ENCODE measurements around the gene TARM1.
A peak's percentile ranks its signal among the peaks of the same experiment; 100 is the strongest.

TARM1 gene

DNA sequence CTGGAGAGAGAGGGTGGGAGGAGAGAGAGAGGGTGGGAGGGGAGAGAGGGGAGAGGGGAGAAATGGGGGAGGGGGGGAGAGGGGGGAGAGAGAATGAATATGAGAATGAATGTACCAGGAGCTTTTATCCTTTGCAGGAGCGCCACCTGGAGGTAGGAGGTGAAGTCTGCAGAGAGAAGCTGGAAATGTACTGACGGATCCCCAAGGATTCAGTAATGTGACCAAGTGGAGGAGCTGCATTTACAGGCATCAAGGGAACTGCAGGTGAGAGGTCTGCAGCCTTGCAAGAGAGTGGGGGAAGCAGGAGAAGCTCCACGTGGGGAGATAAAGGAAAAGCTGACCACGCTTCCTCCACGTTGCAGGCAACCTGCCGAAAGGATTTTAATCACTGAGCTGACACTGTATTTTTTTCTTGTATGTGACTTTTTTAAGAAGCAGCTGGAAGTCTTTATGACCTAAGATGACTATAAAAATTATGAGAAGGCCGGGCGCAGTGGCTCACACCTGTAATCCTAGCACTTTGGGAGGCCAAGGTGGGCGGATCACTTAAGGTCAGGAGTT is 51.2 kb downstream of the TARM1 start:
- peak; percentile 42 for DNase-seq

DNA sequence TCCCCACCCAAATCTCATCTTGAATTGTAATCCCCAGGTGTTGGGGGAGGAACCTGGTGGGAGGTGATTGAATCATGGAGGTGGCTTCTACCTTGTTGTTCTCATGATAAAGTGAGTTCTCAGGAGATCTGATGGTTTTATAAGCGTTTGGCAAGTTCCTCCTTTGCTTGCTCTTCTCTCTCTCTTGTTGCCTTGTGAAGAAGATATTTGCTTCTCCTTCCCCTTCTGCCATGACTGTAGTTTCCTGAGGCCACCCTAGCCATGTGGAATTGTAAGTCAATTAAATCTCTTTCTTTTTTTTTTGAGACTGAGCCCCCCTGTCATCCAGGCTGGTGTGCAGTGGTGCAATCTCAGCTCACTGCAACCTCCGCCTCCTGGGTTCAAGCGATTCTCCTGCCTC is 51.9 kb downstream of the TARM1 start:
- DNase-seq: no peak

DNA sequence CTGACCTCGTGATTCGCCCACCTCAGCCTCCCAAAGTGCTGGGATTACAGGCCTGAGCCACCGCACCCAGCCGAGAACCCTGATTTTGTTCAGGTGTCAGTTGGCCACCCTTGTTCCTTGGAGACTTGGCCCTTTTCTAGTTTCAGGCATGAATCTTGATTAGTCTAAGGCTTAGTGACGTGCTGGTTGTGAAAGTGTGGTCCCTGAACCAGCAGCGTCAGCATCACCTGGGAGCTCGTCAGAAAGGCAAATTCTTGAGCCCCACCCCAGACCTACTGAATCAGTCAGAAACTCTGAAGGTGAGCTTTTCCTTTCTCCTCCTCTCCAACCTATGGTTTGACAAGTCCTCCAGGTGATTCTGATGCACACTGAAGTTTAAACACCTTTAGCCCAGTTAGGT is 54.5 kb downstream of the TARM1 start:
- no peak for DNase-seq

DNA sequence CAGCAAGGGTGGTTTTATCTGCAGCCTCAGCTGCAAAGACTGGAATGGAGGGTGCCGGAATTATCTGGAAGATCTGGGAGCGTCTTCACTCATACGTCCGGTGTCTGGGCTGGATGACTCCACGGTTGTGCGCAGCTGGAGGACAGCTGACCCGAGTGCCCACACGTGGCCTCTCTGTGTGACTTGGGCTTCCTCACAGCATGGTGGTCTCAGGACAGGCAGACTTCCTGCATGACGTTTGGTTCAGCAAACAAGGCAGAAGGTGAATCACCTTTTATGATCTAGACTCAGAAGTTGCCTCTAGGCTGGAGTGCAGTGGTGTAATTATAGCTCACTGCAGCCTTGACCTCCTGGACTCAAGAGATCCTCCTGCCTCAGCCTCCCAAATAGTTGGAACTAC is 56.5 kb downstream of the TARM1 start:
- no peak for DNase-seq

DNA sequence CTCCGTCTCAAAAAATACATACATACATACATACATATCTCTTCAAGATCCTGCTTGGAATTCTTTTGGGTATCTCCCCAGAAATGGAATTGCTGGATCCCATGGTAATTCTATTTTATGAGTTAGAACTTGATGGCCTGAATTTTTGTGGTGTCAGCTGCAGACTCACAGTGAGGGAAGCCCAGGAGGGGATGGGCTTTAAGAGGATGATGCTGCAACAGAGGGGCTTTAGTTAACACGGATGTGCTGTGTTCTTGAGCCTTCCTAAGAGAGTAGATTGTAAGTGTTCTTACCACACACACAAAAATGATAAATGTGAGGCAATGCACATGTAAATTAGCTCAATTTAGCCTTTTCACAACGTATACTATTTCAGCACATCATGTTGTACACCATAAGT is 58.0 kb downstream of the TARM1 start:
- DNase-seq: no peak

DNA sequence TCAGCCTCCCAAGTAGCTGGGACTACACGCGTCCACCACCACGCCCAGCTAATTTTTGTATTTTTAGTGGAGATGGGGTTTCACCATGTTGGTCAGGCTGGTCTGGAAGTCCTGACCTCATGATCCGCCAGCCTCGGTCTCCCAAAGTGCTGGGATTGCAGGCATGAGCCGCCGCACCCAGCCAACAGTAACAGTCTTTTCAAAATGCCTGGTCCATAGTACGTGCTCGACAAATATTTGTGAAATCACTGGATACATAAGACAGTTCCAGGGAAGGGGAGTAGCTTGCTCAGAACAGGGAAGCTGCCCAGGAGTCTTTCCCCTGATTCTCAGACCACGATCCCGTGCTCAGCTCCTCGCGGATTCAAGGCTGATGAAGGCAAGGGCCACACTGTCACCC is 59.2 kb downstream of the TARM1 start:
- DNase-seq: no peak

DNA sequence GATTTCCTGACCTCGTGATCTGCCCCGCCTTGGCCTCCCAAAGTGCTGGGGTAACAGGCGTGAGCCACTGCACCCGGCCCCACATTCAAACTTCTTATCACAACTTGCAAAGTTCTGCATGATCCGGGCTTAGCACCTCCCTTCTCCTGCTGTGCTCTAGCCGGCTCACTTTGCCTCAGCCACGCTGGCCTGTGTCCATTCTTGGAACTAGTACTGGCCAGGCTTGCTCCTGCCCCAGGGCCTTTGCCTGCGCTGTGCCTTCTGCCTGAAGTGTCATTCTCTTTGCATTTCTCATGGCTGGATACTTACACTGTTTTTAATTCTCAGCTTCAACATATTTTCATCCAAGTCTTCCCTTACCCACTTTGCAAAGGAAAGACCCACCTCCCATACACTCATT is 59.8 kb downstream of the TARM1 start:
- DNase-seq: no peak

Measured in stimulated activated CD4-positive, alpha-beta T cell treated with anti-CD3 and anti-CD28 coated beads, Interleukin-12 subunit alpha, Interleukin-12 subunit beta, amount 100 ng/mL, for 4 hours (primary cell).